ENCODE results near the gene STON2.

The STON2 gene

GRCh38 chr14:81367563-81367962, 32.6 kb downstream of the STON2 start:
- Mint-ChIP-seq H3K27me3 (peaks cover 1% of the 10 kb centered on the region), H3K9me3 (no peaks in the 10 kb centered on the region), H3K4me3 (no peak overlapping the region), H3K36me3 (no peaks in the 10 kb centered on the region), H3K4me1 (no peaks in the 10 kb centered on the region), H3K27ac (no peak overlapping the region)

GRCh38 chr14:81366884-81367283, 33.2 kb downstream of the STON2 start:
- Mint-ChIP-seq H3K4me3 (no peak overlapping the region), H3K27ac (no peak overlapping the region), H3K27me3 (peaks cover 1% of the 10 kb centered on the region), H3K4me1 (no peaks in the 10 kb centered on the region), H3K36me3 (no peaks in the 10 kb centered on the region), H3K9me3 (no peaks in the 10 kb centered on the region)

- Mint-ChIP-seq H3K27me3 (peaks cover 1% of the 10 kb centered on the region), H3K9me3 (no peaks in the 10 kb centered on the region), H3K4me1 (no peaks in the 10 kb centered on the region), H3K4me3 (no peak overlapping the region), H3K27ac (no peak overlapping the region), H3K36me3 (no peaks in the 10 kb centered on the region)
Measured at GRCh38 chr14:81366214-81366613, 33.9 kb downstream of the STON2 start.

GRCh38 chr14:81363746-81364378, 36.3 kb downstream of the STON2 start:
- Mint-ChIP-seq H3K27me3 (peaks cover 1% of the 10 kb centered on the region), H3K4me3 (no peak overlapping the region), H3K27ac (no peak overlapping the region), H3K4me1 (no peaks in the 10 kb centered on the region), H3K36me3 (no peaks in the 10 kb centered on the region), H3K9me3 (no peaks in the 10 kb centered on the region)

GRCh38 chr14:81353691-81354323, 46.3 kb downstream of the STON2 start:
- Mint-ChIP-seq H3K36me3 (peaks cover 2% of the 10 kb centered on the region), H3K4me1 (no peaks in the 10 kb centered on the region), H3K9me3 (peaks cover 6% of the 10 kb centered on the region), H3K27me3 (peaks cover 1% of the 10 kb centered on the region), H3K27ac (no peak overlapping the region), H3K4me3 (no peak overlapping the region)

DNA sequence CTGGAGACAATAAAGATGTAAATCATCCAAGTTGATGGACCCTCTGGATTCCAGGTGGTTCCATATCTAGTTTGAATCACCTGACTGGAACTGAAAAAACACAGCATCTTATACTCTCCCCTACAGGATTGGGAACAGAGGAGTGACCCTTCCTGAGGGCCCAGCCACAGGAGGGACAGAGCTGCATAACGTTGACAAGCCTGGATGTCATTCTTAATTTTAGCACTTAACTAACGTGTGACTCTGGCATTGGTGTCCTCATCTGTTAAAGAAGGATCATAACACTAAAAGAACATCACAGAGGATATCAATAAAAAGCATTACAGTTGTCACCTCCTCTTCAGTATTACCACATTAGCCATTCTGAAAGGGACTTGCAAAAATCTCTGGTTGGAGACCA, 47.7 kb downstream of the STON2 start:
- peaks cover 1% of the 10 kb centered on the region for H3K27me3 Mint-ChIP-seq
- no peak overlapping the region for H3K27ac Mint-ChIP-seq
- no peaks in the 10 kb centered on the region for H3K4me1 Mint-ChIP-seq
- H3K9me3 Mint-ChIP-seq: peaks cover 6% of the 10 kb centered on the region
- peaks cover 2% of the 10 kb centered on the region for H3K36me3 Mint-ChIP-seq
- H3K4me3 Mint-ChIP-seq: no peak overlapping the region

DNA sequence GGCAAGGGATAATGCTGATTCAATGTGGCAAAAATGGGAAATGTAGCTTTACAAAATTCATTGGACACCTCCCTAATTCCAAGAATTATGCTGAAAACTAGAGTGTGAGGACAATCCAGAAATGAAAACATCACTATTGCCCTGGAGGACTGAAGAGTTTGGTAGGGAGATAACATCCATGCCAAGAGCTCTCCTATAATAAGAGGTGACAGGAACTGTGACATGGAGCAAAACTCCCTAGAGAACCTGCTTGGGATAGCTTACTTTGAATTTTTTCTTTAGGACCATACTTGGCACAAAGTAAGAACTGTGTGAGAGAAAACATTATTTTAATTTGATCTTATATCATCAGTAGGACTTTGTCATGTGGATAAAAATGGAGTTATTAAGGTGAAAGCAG, 48.9 kb downstream of the STON2 start:
- no peak overlapping the region for H3K4me3 Mint-ChIP-seq
- peaks cover 2% of the 10 kb centered on the region for H3K36me3 Mint-ChIP-seq
- peaks cover 2% of the 10 kb centered on the region for H3K27me3 Mint-ChIP-seq
- H3K4me1 Mint-ChIP-seq: no peaks in the 10 kb centered on the region
- H3K9me3 Mint-ChIP-seq: peaks cover 6% of the 10 kb centered on the region
- H3K27ac Mint-ChIP-seq: no peak overlapping the region

GRCh38 chr14:81350344-81351130, 49.6 kb downstream of the STON2 start:
- Mint-ChIP-seq H3K27me3 (peaks cover 2% of the 10 kb centered on the region), H3K27ac (no peak overlapping the region), H3K4me1 (no peaks in the 10 kb centered on the region), H3K9me3 (peaks cover 6% of the 10 kb centered on the region), H3K4me3 (no peak overlapping the region), H3K36me3 (peaks cover 2% of the 10 kb centered on the region)

DNA sequence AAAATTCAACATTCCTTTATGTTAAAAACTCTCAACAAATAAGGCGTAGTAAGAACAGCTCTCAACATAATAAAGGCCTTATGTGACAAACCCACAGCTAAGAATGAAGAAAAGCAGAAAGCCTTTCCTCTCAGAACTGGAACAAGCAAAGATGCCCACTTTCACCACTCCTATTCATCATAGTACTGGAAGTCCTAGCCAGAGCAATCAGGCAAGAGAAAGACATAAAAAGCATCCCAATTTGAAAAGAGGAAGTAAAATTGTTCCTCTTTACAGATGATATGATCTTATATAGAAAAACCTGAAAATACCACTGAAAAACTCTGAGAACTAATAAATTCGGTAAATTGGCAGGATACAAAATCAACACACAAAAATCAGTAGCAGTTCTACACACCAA, 52.1 kb downstream of the STON2 start:
- Mint-ChIP-seq H3K27ac (no peak overlapping the region), H3K9me3 (no peaks in the 10 kb centered on the region), H3K4me3 (no peak overlapping the region), H3K27me3 (peaks cover 8% of the 10 kb centered on the region), H3K4me1 (no peaks in the 10 kb centered on the region), H3K36me3 (no peaks in the 10 kb centered on the region)

DNA sequence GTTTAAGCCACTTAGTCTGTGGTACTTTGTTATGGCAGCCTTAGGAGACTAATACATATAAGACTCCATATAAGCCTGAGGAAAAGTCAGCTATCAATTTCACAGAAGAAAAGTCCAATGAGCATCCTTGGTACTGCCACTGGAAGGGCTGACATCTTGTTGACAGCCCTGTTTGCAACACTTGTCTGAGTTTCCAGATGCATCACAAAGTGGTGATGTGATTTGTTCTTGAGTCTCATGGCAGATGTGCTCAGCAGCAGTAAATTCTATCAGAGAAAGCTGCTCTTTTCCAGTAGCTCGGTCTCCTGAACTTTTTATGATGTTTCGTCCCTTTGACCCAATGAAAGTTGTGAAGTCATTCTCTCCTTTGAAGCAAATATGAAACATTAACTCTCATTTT, 54.3 kb downstream of the STON2 start:
- Mint-ChIP-seq H3K4me3 (no peak overlapping the region), H3K36me3 (no peaks in the 10 kb centered on the region), H3K27ac (no peak overlapping the region), H3K9me3 (no peaks in the 10 kb centered on the region), H3K4me1 (no peaks in the 10 kb centered on the region), H3K27me3 (peaks cover 12% of the 10 kb centered on the region)

- Mint-ChIP-seq H3K27me3 (peaks cover 12% of the 10 kb centered on the region), H3K4me1 (no peaks in the 10 kb centered on the region), H3K9me3 (no peaks in the 10 kb centered on the region), H3K4me3 (no peak overlapping the region), H3K27ac (no peak overlapping the region), H3K36me3 (no peaks in the 10 kb centered on the region)
Measured at GRCh38 chr14:81344481-81345160, 55.5 kb downstream of the STON2 start.

- H3K27me3 Mint-ChIP-seq: peaks cover 12% of the 10 kb centered on the region
- no peak overlapping the region for H3K27ac Mint-ChIP-seq
- no peaks in the 10 kb centered on the region for H3K9me3 Mint-ChIP-seq
- H3K36me3 Mint-ChIP-seq: no peaks in the 10 kb centered on the region
- H3K4me3 Mint-ChIP-seq: no peak overlapping the region
- no peaks in the 10 kb centered on the region for H3K4me1 Mint-ChIP-seq
Measured at GRCh38 chr14:81343701-81344100, 56.4 kb downstream of the STON2 start.

DNA sequence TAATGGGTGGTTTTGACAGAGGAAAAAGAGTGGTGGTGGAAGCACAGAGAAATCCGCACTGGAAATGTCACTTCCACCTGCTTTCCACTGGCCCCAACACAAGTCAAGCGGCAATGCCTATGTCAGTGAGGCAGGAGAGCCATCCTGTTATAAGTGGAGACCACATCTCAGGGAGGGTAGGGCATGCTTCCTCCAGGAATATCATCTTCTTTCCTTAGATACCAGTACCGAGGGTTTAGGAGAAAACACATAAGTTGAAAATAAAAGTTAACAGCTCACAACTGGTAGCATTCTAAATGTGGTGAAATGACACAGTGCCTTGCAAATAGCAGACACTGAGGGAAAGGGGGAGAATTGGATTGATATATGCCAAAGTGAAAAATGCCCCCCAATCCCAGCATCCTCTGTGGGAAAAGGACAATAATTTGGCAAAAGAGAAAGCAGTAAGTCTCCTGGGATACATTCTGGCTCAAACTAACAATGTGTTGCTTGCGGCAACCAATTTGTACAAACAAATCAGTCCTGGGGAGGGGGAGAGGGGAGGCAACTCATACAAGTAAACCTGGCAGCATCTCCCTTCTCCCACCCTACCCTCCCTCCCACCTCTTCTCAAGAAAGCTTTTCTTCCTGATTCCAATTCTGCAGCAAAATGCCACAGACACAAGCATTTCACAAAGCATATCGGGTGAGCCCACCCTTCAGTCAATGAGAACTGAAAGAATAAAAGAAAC, 57.1 kb downstream of the STON2 start:
- no peak overlapping the region for H3K4me3 Mint-ChIP-seq
- H3K36me3 Mint-ChIP-seq: no peaks in the 10 kb centered on the region
- no peak overlapping the region for H3K27ac Mint-ChIP-seq
- no peaks in the 10 kb centered on the region for H3K4me1 Mint-ChIP-seq
- no peaks in the 10 kb centered on the region for H3K9me3 Mint-ChIP-seq
- H3K27me3 Mint-ChIP-seq: peaks cover 12% of the 10 kb centered on the region

GRCh38 chr14:81341781-81342180, 58.3 kb downstream of the STON2 start:
- Mint-ChIP-seq H3K4me1 (no peaks in the 10 kb centered on the region), H3K27me3 (peaks cover 10% of the 10 kb centered on the region), H3K27ac (no peak overlapping the region), H3K36me3 (no peaks in the 10 kb centered on the region), H3K9me3 (no peaks in the 10 kb centered on the region), H3K4me3 (no peak overlapping the region)

DNA sequence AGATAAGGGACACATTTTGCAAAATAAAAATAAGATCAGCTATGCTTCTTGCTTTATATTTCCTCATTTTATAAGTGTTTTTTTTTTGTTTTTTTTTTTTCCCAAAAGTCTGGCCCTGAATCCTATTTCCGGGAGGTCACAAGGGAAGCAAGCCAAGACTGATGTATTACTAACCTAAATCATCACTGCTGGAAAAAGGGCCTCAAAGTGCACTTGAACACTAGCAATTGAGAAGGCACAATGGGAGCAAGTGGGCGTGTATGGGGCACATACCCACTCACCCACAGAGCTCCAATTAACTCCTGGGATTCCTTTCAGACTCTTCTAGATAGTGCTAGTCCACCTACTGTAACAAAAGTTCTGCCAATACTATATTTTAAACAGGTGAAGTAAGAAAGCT, 58.8 kb downstream of the STON2 start:
- no peak overlapping the region for H3K27ac Mint-ChIP-seq
- H3K9me3 Mint-ChIP-seq: no peaks in the 10 kb centered on the region
- no peaks in the 10 kb centered on the region for H3K4me1 Mint-ChIP-seq
- no peaks in the 10 kb centered on the region for H3K36me3 Mint-ChIP-seq
- no peak overlapping the region for H3K4me3 Mint-ChIP-seq
- H3K27me3 Mint-ChIP-seq: peaks cover 10% of the 10 kb centered on the region
